ENCODE data around the gene IMP3.

The IMP3 gene

DNA sequence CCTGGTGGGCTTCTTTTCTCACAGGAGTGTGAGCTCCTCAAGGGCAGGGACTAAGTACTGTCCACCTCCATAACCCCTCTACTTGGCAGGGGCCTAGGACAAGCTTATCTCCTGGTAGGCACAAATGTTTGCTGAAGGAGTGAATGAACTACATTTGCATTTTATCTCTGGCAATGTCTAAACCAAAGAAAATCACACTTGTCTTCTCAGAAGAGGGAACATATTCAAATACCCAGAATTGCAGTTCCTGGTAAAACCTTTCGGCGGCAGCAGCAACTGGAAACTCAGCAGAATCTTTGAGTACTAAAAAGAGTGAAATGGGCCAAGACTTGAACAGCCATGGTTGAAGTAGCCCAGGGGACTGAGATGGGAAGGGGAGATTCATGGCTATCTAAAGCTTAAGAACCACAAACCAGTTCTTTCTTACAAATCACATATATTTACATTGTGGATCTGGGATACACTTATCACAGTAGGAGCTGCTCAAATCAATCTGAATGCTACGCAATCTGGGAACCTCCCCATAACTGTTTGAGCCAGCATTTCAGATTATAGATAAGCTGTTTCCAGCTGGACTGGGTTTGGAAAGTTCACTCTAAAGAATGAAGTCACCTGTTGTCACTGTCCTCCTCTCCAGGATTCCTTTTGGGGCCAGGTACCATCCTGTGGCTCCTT lies 42.2 kb downstream of the IMP3 start:
- Histone ChIP-seq H3K27ac (ENCODE audit: low read length, poor library complexity, severe bottlenecking) (no peak overlapping the region), H3K14ac (ENCODE audit: low read length in 2 of 2) (no peak overlapping the region), H3K4me3 (ENCODE audit: insufficient read depth in 1 of 2, low read depth in 1 of 2, low read length in 2 of 2) (no peak overlapping the region), H2BK120ac (ENCODE audit: low read depth, low read length) (no peak overlapping the region), H3K9ac (ENCODE audit: low read length) (no peak overlapping the region), H3K4me1 (ENCODE audit: control insufficient read depth, insufficient read depth, low read depth, low read length) (no peaks in the 10 kb centered on the region), H2AFZ (ENCODE audit: low read depth, low read length) (no peak overlapping the region), H3K4ac (ENCODE audit: low read depth in 1 of 2, low read length in 2 of 2) (no peak overlapping the region), H3K79me1 (replicated peaks; ENCODE audit: low read length, poor library complexity, severe bottlenecking) (peaks cover 4% of the 10 kb centered on the region), H3K4me2 (ENCODE audit: low read length, poor library complexity, severe bottlenecking) (no peak overlapping the region), H3K23ac (ENCODE audit: low read length in 2 of 2) (no peak overlapping the region), H3K27me3 (ENCODE audit: control insufficient read depth in 1 of 2, insufficient read depth in 1 of 2, low read length in 2 of 2) (no peaks in the 10 kb centered on the region), H2BK12ac (ENCODE audit: low read length in 2 of 2) (peak overlapping the region in 1 of 2 experiments; percentile 72), H2BK15ac (ENCODE audit: low read depth, poor library complexity, severe bottlenecking) (no peak overlapping the region), H2AK5ac (ENCODE audit: low read length, severe bottlenecking) (no peak overlapping the region), H2BK5ac (ENCODE audit: low read depth, low read length, poor library complexity, severe bottlenecking) (no peak overlapping the region), H3K9me3 (ENCODE audit: control insufficient read depth, low read length) (no peaks in the 10 kb centered on the region), H4K8ac (ENCODE audit: low read length) (no peak overlapping the region), H3K36me3 (ENCODE audit: control insufficient read depth in 1 of 2, insufficient read depth in 2 of 2, low read depth in 1 of 2, low read length in 2 of 2) (peaks cover 42 to 87% of the 10 kb centered on the region in 2 experiments), H4K91ac (ENCODE audit: low read length) (no peak overlapping the region), H3K18ac (ENCODE audit: low read depth in 1 of 2, low read length in 2 of 2) (no peak overlapping the region)
- 90% methylated on average over 3 of the region's 3 CpGs for WGBS
- peak; percentile 35 for DNase-seq

GRCh38 chr15:75596703-75597345 lies 43.2 kb downstream of the IMP3 start:
- Histone ChIP-seq H3K18ac (ENCODE audit: low read depth in 1 of 2, low read length in 2 of 2) (no peak overlapping the region), H3K4me1 (ENCODE audit: control insufficient read depth, insufficient read depth, low read depth, low read length) (no peaks in the 10 kb centered on the region), H4K91ac (ENCODE audit: low read length) (no peak overlapping the region), H2BK120ac (ENCODE audit: low read depth, low read length) (no peak overlapping the region), H3K9me3 (ENCODE audit: control insufficient read depth, low read length) (no peaks in the 10 kb centered on the region), H3K23ac (ENCODE audit: low read length in 2 of 2) (no peak overlapping the region), H3K4me2 (ENCODE audit: low read length, poor library complexity, severe bottlenecking) (no peak overlapping the region), H2BK5ac (ENCODE audit: low read depth, low read length, poor library complexity, severe bottlenecking) (no peak overlapping the region), H3K27me3 (ENCODE audit: control insufficient read depth in 1 of 2, insufficient read depth in 1 of 2, low read length in 2 of 2) (no peaks in the 10 kb centered on the region), H3K27ac (ENCODE audit: low read length, poor library complexity, severe bottlenecking) (no peak overlapping the region), H3K9ac (ENCODE audit: low read length) (no peak overlapping the region), H2AFZ (ENCODE audit: low read depth, low read length) (no peak overlapping the region), H3K36me3 (ENCODE audit: control insufficient read depth in 1 of 2, insufficient read depth in 2 of 2, low read depth in 1 of 2, low read length in 2 of 2) (peaks cover 40 to 87% of the 10 kb centered on the region in 2 experiments), H2BK12ac (ENCODE audit: low read length in 2 of 2) (no peak overlapping the region), H3K79me1 (replicated peaks; ENCODE audit: low read length, poor library complexity, severe bottlenecking) (peaks cover 4% of the 10 kb centered on the region), H4K8ac (ENCODE audit: low read length) (no peak overlapping the region), H2AK5ac (ENCODE audit: low read length, severe bottlenecking) (no peak overlapping the region), H3K4me3 (ENCODE audit: insufficient read depth in 1 of 2, low read depth in 1 of 2, low read length in 2 of 2) (no peak overlapping the region), H3K14ac (ENCODE audit: low read length in 2 of 2) (no peak overlapping the region), H2BK15ac (ENCODE audit: low read depth, poor library complexity, severe bottlenecking) (no peak overlapping the region), H3K4ac (ENCODE audit: low read depth in 1 of 2, low read length in 2 of 2) (no peak overlapping the region)
- 100% methylated on average over 3 of the region's 3 CpGs for WGBS
- no peak for DNase-seq

DNA sequence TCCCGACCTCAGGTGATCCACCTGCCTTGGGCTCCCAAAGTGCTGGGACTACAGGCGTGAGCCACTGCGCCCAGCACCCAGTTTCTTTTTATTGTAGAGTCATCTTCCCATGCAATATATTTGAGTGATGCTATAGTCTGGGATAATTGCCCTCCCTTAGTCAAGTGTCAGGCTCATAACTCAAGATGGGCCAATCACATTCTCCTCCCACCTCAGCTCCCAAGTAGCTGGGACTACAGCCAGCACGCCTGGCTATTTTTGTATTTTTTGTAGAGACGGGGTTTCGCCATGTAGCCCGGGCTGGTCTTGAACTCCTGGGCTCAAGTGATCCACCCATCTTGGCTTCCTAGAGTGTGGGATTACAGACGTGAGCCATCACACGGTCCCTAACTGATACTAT lies 45.7 kb downstream of the IMP3 start:
- Histone ChIP-seq H2BK120ac (ENCODE audit: low read depth, low read length) (no peak overlapping the region), H3K27ac (ENCODE audit: low read length, poor library complexity, severe bottlenecking) (no peak overlapping the region), H2BK12ac (ENCODE audit: low read length in 2 of 2) (no peak overlapping the region), H3K23ac (ENCODE audit: low read length in 2 of 2) (no peak overlapping the region), H2BK15ac (ENCODE audit: low read depth, poor library complexity, severe bottlenecking) (no peak overlapping the region), H3K4me3 (ENCODE audit: insufficient read depth in 1 of 2, low read depth in 1 of 2, low read length in 2 of 2) (no peak overlapping the region), H3K14ac (ENCODE audit: low read length in 2 of 2) (no peak overlapping the region), H3K9ac (ENCODE audit: low read length) (no peak overlapping the region), H3K4ac (ENCODE audit: low read depth in 1 of 2, low read length in 2 of 2) (no peak overlapping the region), H3K4me2 (ENCODE audit: low read length, poor library complexity, severe bottlenecking) (no peak overlapping the region), H3K18ac (ENCODE audit: low read depth in 1 of 2, low read length in 2 of 2) (no peak overlapping the region), H3K4me1 (ENCODE audit: control insufficient read depth, insufficient read depth, low read depth, low read length) (no peaks in the 10 kb centered on the region), H2BK5ac (ENCODE audit: low read depth, low read length, poor library complexity, severe bottlenecking) (no peak overlapping the region), H2AFZ (ENCODE audit: low read depth, low read length) (no peak overlapping the region), H3K9me3 (ENCODE audit: control insufficient read depth, low read length) (no peaks in the 10 kb centered on the region), H3K36me3 (ENCODE audit: control insufficient read depth in 1 of 2, insufficient read depth in 2 of 2, low read depth in 1 of 2, low read length in 2 of 2) (peaks cover 25 to 75% of the 10 kb centered on the region in 2 experiments), H3K79me1 (replicated peaks; ENCODE audit: low read length, poor library complexity, severe bottlenecking) (peaks cover 8% of the 10 kb centered on the region), H3K27me3 (ENCODE audit: control insufficient read depth in 1 of 2, insufficient read depth in 1 of 2, low read length in 2 of 2) (no peaks in the 10 kb centered on the region), H4K8ac (ENCODE audit: low read length) (no peak overlapping the region), H4K91ac (ENCODE audit: low read length) (no peak overlapping the region), H2AK5ac (ENCODE audit: low read length, severe bottlenecking) (no peak overlapping the region)
- WGBS: 97% methylated on average over 7 of the region's 9 CpGs
- no peak for DNase-seq

GRCh38 chr15:75591655-75592364 lies 48.2 kb downstream of the IMP3 start:
- no peak overlapping the region for H3K4ac ChIP-seq (ENCODE audit: low read depth in 1 of 2, low read length in 2 of 2)
- no peak overlapping the region for H3K27ac ChIP-seq (ENCODE audit: low read length, poor library complexity, severe bottlenecking)
- H3K23ac ChIP-seq (ENCODE audit: low read length in 2 of 2): no peak overlapping the region
- H3K9me3 ChIP-seq (ENCODE audit: control insufficient read depth, low read length): no peaks in the 10 kb centered on the region
- no peak overlapping the region for H2BK15ac ChIP-seq (ENCODE audit: low read depth, poor library complexity, severe bottlenecking)
- H3K18ac ChIP-seq (ENCODE audit: low read depth in 1 of 2, low read length in 2 of 2): no peak overlapping the region
- DNase-seq: no peak
- H4K91ac ChIP-seq (ENCODE audit: low read length): no peak overlapping the region
- WGBS: 99% methylated on average over 4 of the region's 4 CpGs
- H3K36me3 ChIP-seq (ENCODE audit: control insufficient read depth in 1 of 2, insufficient read depth in 2 of 2, low read depth in 1 of 2, low read length in 2 of 2): peaks cover 14 to 57% of the 10 kb centered on the region in 2 experiments
- H3K14ac ChIP-seq (ENCODE audit: low read length in 2 of 2): no peak overlapping the region
- H2BK12ac ChIP-seq (ENCODE audit: low read length in 2 of 2): no peak overlapping the region
- no peak overlapping the region for H3K4me3 ChIP-seq (ENCODE audit: insufficient read depth in 1 of 2, low read depth in 1 of 2, low read length in 2 of 2)
- no peak overlapping the region for H3K4me2 ChIP-seq (ENCODE audit: low read length, poor library complexity, severe bottlenecking)
- no peak overlapping the region for H2BK120ac ChIP-seq (ENCODE audit: low read depth, low read length)
- no peak overlapping the region for H2AK5ac ChIP-seq (ENCODE audit: low read length, severe bottlenecking)
- H2AFZ ChIP-seq (ENCODE audit: low read depth, low read length): no peak overlapping the region
- no peak overlapping the region for H4K8ac ChIP-seq (ENCODE audit: low read length)
- no peak overlapping the region for H3K9ac ChIP-seq (ENCODE audit: low read length)
- no peaks in the 10 kb centered on the region for H3K4me1 ChIP-seq (ENCODE audit: control insufficient read depth, insufficient read depth, low read depth, low read length)
- no peaks in the 10 kb centered on the region for H3K27me3 ChIP-seq (ENCODE audit: control insufficient read depth in 1 of 2, insufficient read depth in 1 of 2, low read length in 2 of 2)
- H3K79me1 ChIP-seq (replicated peaks; ENCODE audit: low read length, poor library complexity, severe bottlenecking): peaks cover 6% of the 10 kb centered on the region
- H2BK5ac ChIP-seq (ENCODE audit: low read depth, low read length, poor library complexity, severe bottlenecking): no peak overlapping the region
